H1 (cell line): ENCODE results near the gene PLCB1. TPM values are rescaled to one million over a fixed set of nuclear protein-coding genes. Genes with fewer than 3 reads are reported as not detected.

Source experiments
- CTCF ChIA-PET: fragments of 300-600 bp; sonication (Branson Sonifier 250); formaldehyde crosslinking; loops from one replicate; lab custom pipeline; 2021; ENCODE audit not compliant: partially characterized antibody; lab: Charles Lee
- POLR2A ChIA-PET: fragments of 300-600 bp; sonication (Branson Sonifier 250); formaldehyde crosslinking; loops from one replicate; lab custom pipeline; 2021; ENCODE audit warnings: inconsistent platforms; ENCODE audit not compliant: partially characterized antibody; lab: Charles Lee
- DNase-seq, 2 experiments: peaks; one replicate each; pipeline versions ENCODE4 v3.0.0 to v3.0.0-alpha.2; 2010 to 2022; ENCODE audit warnings: low spot score in 2 of 2, low read depth in 1 of 2, mixed read lengths in 1 of 2
- FAIRE-seq: peaks from 2 replicates; lab custom pipeline; 2011; peaks lifted over from hg19 to GRCh38; lab: Jason Lieb, UNC
- H2AFZ ChIP-seq: 2 replicates; pipeline ENCODE4 v1.8.1; 2012; ENCODE audit warnings: low read length, inconsistent platforms
- H2AK5ac ChIP-seq: 2 replicates; pipeline ENCODE4 v1.6.1; 2013; ENCODE audit warnings: low read depth, low read length
- H2BK120ac ChIP-seq: replicated peaks from 2 replicates; pipeline ENCODE3; 2013; ENCODE audit warnings: low read depth, low read length, inconsistent platforms
- H2BK12ac ChIP-seq: 2 replicates; pipeline ENCODE4 v1.6.1; 2013; ENCODE audit warnings: low read depth, low read length
- H2BK15ac ChIP-seq: 2 replicates; pipeline ENCODE4 v1.6.1; 2013; ENCODE audit warnings: low read length
- H2BK20ac ChIP-seq: 2 replicates; pipeline ENCODE4 v1.6.1; 2013; ENCODE audit warnings: low read length
- H2BK5ac ChIP-seq: 2 replicates; pipeline ENCODE4 v1.6.1; 2013; ENCODE audit warnings: low read depth, low read length
- H3K14ac ChIP-seq: 2 replicates; pipeline ENCODE4 v1.6.1; 2013; ENCODE audit warnings: inconsistent platforms; ENCODE audit not compliant: insufficient read length
- H3K18ac ChIP-seq: 2 replicates; pipeline ENCODE4 v1.6.1; 2013; ENCODE audit warnings: low read length; ENCODE audit errors: extremely low read depth
- H3K23ac ChIP-seq: 2 replicates; pipeline ENCODE4 v1.6.1; 2013; ENCODE audit warnings: inconsistent platforms; ENCODE audit not compliant: insufficient read length
- H3K23me2 ChIP-seq: 2 replicates; pipeline ENCODE4 v1.6.1; 2013; ENCODE audit warnings: low read depth, low read length
- H3K27ac ChIP-seq: 2 replicates; pipeline ENCODE4 v1.6.1; 2011; ENCODE audit warnings: low read depth, low read length, inconsistent platforms
- H3K27me3 ChIP-seq, 4 experiments: replicated peaks in 1 of 4; 1 replicate in 1 of 4; 2 replicates in 3 of 4; pipeline versions ENCODE4 v1.6.1 to v1.8.1; 2011 to 2013; ENCODE audit warnings: low read length in 3 of 4, mild to moderate bottlenecking in 3 of 4, inconsistent platforms in 2 of 4, mixed read lengths in 2 of 4, moderate library complexity in 1 of 4; ENCODE audit not compliant: control insufficient read depth in 3 of 4, insufficient read depth in 3 of 4; ENCODE audit errors: extremely low read depth in 1 of 4
- H3K36me3 ChIP-seq, 4 experiments: 2 replicates each; pipeline versions ENCODE4 v1.6.1 to v1.8.1; 2011 to 2013; ENCODE audit warnings: mild to moderate bottlenecking in 4 of 4, low read length in 3 of 4, moderate library complexity in 2 of 4, control low read depth in 1 of 4, inconsistent platforms in 1 of 4; ENCODE audit not compliant: insufficient read depth in 4 of 4, control insufficient read depth in 2 of 4
- H3K4ac ChIP-seq: replicated peaks from 2 replicates; pipeline ENCODE3; 2013; ENCODE audit warnings: low read length, low read depth, mixed read lengths, inconsistent platforms; ENCODE audit not compliant: insufficient read length
- H3K4me1 ChIP-seq, 4 experiments: replicated peaks in 1 of 4; 1 replicate in 1 of 4; 2 replicates in 3 of 4; pipeline versions ENCODE4 v1.6.1 to v1.8.1; 2011 to 2013; ENCODE audit warnings: low read length in 3 of 4, inconsistent platforms in 2 of 4, mixed read lengths in 1 of 4; ENCODE audit not compliant: insufficient read depth in 4 of 4, control insufficient read depth in 3 of 4
- H3K4me2 ChIP-seq, 2 experiments: 2 replicates each; pipeline versions ENCODE4 v1.6.1 to v1.8.1; 2011 to 2013; ENCODE audit warnings: low read depth in 2 of 2, low read length in 2 of 2, control low read depth in 1 of 2, inconsistent platforms in 1 of 2, mild to moderate bottlenecking in 1 of 2; ENCODE audit not compliant: insufficient read depth in 1 of 2
- H3K4me3 ChIP-seq, 4 experiments: fragments of 200-600, 300-600 bp in 1 of 4; sonication (generic), shearing (Covaris generic), sonication (Bioruptor Twin) in 1 of 4; 2 replicates each; pipeline versions ENCODE4 v1.5.1 to v1.8.1; 2011 to 2016; ENCODE audit warnings: low read length in 4 of 4, low read depth in 3 of 4, control low read depth in 2 of 4, inconsistent platforms in 2 of 4, mild to moderate bottlenecking in 2 of 4, mixed read lengths in 1 of 4, moderate library complexity in 1 of 4; ENCODE audit not compliant: insufficient read depth in 2 of 4; ENCODE audit errors: extremely low read depth in 1 of 4
- H3K56ac ChIP-seq: replicated peaks from 2 replicates; pipeline ENCODE3; 2013; ENCODE audit warnings: low read depth, mild to moderate bottlenecking, mixed read lengths, low read length, inconsistent platforms; ENCODE audit not compliant: insufficient read length
- H3K79me1 ChIP-seq: 2 replicates; pipeline ENCODE4 v1.6.1; 2013; ENCODE audit warnings: low read depth, low read length, control low read depth
- H3K79me2 ChIP-seq, 2 experiments: 2 replicates each; pipeline versions ENCODE4 v1.6.1 to v1.8.1; 2012 to 2013; ENCODE audit warnings: low read length in 2 of 2, mild to moderate bottlenecking in 2 of 2, inconsistent platforms in 1 of 2; ENCODE audit not compliant: insufficient read depth in 2 of 2, control insufficient read depth in 1 of 2
- H3K9ac ChIP-seq, 4 experiments: replicated peaks in 1 of 4; 1 replicate in 1 of 4; 2 replicates in 3 of 4; pipeline versions ENCODE4 v1.6.1 to v1.8.1; 2011 to 2013; ENCODE audit warnings: low read depth in 3 of 4, low read length in 3 of 4, control low read depth in 2 of 4, mild to moderate bottlenecking in 2 of 4, moderate library complexity in 2 of 4, inconsistent platforms in 1 of 4; ENCODE audit errors: extremely low read depth in 1 of 4
- H3K9me3 ChIP-seq, 2 experiments: 2 replicates each; pipeline versions ENCODE4 v1.6.1 to v1.8.1; 2012 to 2013; ENCODE audit warnings: mild to moderate bottlenecking in 2 of 2, moderate library complexity in 2 of 2, control low read depth in 1 of 2, inconsistent platforms in 1 of 2, low read depth in 1 of 2, low read length in 1 of 2, mixed read lengths in 1 of 2; ENCODE audit not compliant: insufficient read depth in 2 of 2
- H4K20me1 ChIP-seq, 2 experiments: replicated peaks in 1 of 2; 2 replicates each; pipeline versions ENCODE3 to v1.8.1; 2011 to 2013; ENCODE audit warnings: inconsistent platforms in 2 of 2, low read length in 2 of 2, mild to moderate bottlenecking in 1 of 2; ENCODE audit not compliant: insufficient read depth in 2 of 2, control insufficient read depth in 1 of 2
- H4K5ac ChIP-seq: 2 replicates; pipeline ENCODE4 v1.6.1; 2013; ENCODE audit warnings: low read length, low read depth, mixed read lengths, inconsistent platforms; ENCODE audit not compliant: insufficient read length
- H4K8ac ChIP-seq: 2 replicates; pipeline ENCODE4 v1.8.0; 2013; ENCODE audit warnings: mild to moderate bottlenecking, moderate library complexity, low read length, inconsistent platforms; ENCODE audit not compliant: insufficient read depth; ENCODE audit errors: extremely low read depth
- H4K91ac ChIP-seq: replicated peaks from 2 replicates; pipeline ENCODE3; 2013; ENCODE audit warnings: low read length, mixed read lengths, inconsistent platforms; ENCODE audit not compliant: insufficient read length
- BCL11A ChIP-seq, 2 experiments: IDR thresholded peaks; one replicate each; pipeline ENCODE4 v1.6.1; 2011; ENCODE audit warnings: low read depth in 2 of 2, low read length in 2 of 2, mild to moderate bottlenecking in 2 of 2
- HDAC2 ChIP-seq, 2 experiments: fragments of 300-600 bp in 1 of 2; sonication (generic) in 1 of 2; IDR thresholded peaks; 2 replicates each; pipeline ENCODE4 v1.6.1; 2011 to 2012; ENCODE audit warnings: low read depth in 2 of 2, low read length in 2 of 2, mild to moderate bottlenecking in 2 of 2, moderate library complexity in 2 of 2, borderline replicate concordance in 1 of 2, inconsistent platforms in 1 of 2
- YY1 ChIP-seq: IDR thresholded peaks from 2 replicates; pipeline ENCODE4 v1.6.1; 2011; ENCODE audit warnings: low read depth, mild to moderate bottlenecking, low read length
- WGBS, 2 experiments: shearing (Covaris generic) in 1 of 2; methylation state at CpG; one replicate each; pipeline versions ENCODE4 v1.1.6 to v1.1.7; 2013 to 2015; ENCODE audit warnings: low lambda C conversion rate in 2 of 2, mixed read lengths in 2 of 2, inconsistent platforms in 1 of 2, low coverage in 1 of 2, missing lambda C conversion rate in 1 of 2; ENCODE audit not compliant: insufficient replicate concordance in 2 of 2, insufficient coverage in 1 of 2, insufficient read length in 1 of 2; ENCODE audit errors: extremely low coverage in 1 of 2, missing lambda C conversion rate in 1 of 2; 5-methylcytosine and 5-hydroxymethylcytosine counted together
- polyA plus RNA-seq, 7 experiments: library from polyadenylated mRNA; depleted of rRNA in 3 of 7; stranded (reverse) in 5 of 7; unstranded in 2 of 7; fragments of >200 nt in 5 of 7; fragments of 200-250 nt in 2 of 7; gene quantifications; 1 replicate in 5 of 7; 2 replicates in 1 of 7; 4 replicates in 1 of 7; pipeline versions ENCODE4 v1.2.1 to v1.2.3, GENCODE V29; 2011 to 2013; ENCODE audit warnings: missing spikeins in 2 of 7, mixed read lengths in 2 of 7
- total RNA-seq: library from RNA; stranded (reverse); fragmentation: NEBNext Ultra II Directional; extraction: Animal tissue kit (Norgen Biotek cat#: 25700); gene quantifications from 2 replicates; pipeline ENCODE4 v1.2.1, GENCODE V29; 2021
- TF ChIP-seq, protein P1 (sequence below): IDR thresholded peaks from 2 replicates; pipeline ENCODE4 v1.6.1; 2011; ENCODE audit warnings: low read depth, mild to moderate bottlenecking, low read length; ENCODE audit not compliant: insufficient read depth

The PLCB1 gene
- total and polyA plus RNA-seq, 2 of the 8 experiments (the other 6 are each of a cell fraction or from before 2014, with no cell fraction given): 2.6 to 9.1 TPM

DNA sequence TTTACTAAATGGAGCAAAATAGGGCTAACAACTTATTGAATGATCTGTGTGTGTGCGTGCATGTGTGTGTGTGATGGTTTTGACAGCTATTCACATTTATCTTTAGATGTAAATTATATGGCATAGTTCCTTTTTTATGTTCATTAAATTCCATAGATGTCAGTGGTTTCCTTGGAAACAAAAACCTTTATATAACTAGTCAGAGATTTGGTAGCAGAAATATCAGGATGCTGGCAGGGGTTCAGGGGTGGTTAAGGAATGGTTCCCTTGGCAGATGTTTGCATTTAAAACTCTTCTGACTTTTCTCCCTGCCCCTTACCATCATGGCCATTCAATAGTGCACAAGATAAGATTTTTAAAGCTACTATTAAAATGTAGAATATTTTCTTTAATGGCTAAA lies 256.6 kb downstream of the PLCB1 start:
- ChIA-PET CTCF (interaction anchor here (0.7 to 6.1 kb wide), 17 partner anchors 8 to 491 kb away, joined by 3 to 36 read pairs (median 4); partner anchors contain the start of gene PLCB1), POLR2A (no interaction called here)
- 97% methylated on average over 1 of the region's 1 CpG; no CpG with 5 or more reads in 1 of the 2 experiments for WGBS, 2 experiments
- H3K23me2 ChIP-seq: no peaks in the 10 kb centered on the region
- TF ChIP-seq YY1 (no peak), HDAC2 (IDR thresholded peaks at IDR 0.05; ENCODE audit: borderline replicate concordance in 1 of 2, low read depth in 2 of 2, low read length in 2 of 2) (no peak), BCL11A (IDR thresholded peaks at IDR 0.05; ENCODE audit: low read depth in 2 of 2, low read length in 2 of 2) (no peak)
- TF ChIP-seq, protein P1, sequence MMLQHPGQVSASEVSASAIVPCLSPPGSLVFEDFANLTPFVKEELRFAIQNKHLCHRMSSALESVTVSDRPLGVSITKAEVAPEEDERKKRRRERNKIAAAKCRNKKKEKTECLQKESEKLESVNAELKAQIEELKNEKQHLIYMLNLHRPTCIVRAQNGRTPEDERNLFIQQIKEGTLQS: no peak
- no peak overlapping the region for H2BK15ac ChIP-seq
- H3K23ac ChIP-seq: no peak overlapping the region
- DNase-seq (no peak), FAIRE-seq (no peak)
- no peak overlapping the region for H2BK12ac ChIP-seq
- no peak overlapping the region for H2BK5ac ChIP-seq
- H3K9me3 ChIP-seq: no peaks in the 10 kb centered on the region
- H2AK5ac ChIP-seq: no peak overlapping the region
- H3K4me2 ChIP-seq: no peak overlapping the region
- H3K4me1 ChIP-seq: peaks cover 0 to 6% (median 2%) of the 10 kb centered on the region in 4 experiments; a peak in 4 of 7 replicates
- H2AFZ ChIP-seq: no peak overlapping the region
- no peaks in the 10 kb centered on the region for H3K79me1 ChIP-seq
- no peak overlapping the region for H4K91ac ChIP-seq
- H3K56ac ChIP-seq: no peak overlapping the region
- H2BK20ac ChIP-seq: no peak overlapping the region
- H3K36me3 ChIP-seq: no peaks in the 10 kb centered on the region
- no peaks in the 10 kb centered on the region for H3K79me2 ChIP-seq
- no peak overlapping the region for H3K14ac ChIP-seq
- no peak overlapping the region for H3K4me3 ChIP-seq
- no peaks in the 10 kb centered on the region for H4K20me1 ChIP-seq
- H3K18ac ChIP-seq: no peak overlapping the region
- H3K9ac ChIP-seq: no peak overlapping the region
- no peak overlapping the region for H3K27ac ChIP-seq
- H2BK120ac ChIP-seq: no peak overlapping the region
- no peak overlapping the region for H3K4ac ChIP-seq
- no peak overlapping the region for H4K5ac ChIP-seq
- H4K8ac ChIP-seq: no peak overlapping the region
- no peaks in the 10 kb centered on the region for H3K27me3 ChIP-seq
